ENCODE measurements around the gene NET1. TPM values are rescaled to one million over a fixed set of nuclear protein-coding genes. Genes with fewer than 3 reads are reported as not detected.

The NET1 gene
- total and polyA plus RNA-seq, 9 donors, result 31.0 to 79.2 (median 51.0) TPM

DNA sequence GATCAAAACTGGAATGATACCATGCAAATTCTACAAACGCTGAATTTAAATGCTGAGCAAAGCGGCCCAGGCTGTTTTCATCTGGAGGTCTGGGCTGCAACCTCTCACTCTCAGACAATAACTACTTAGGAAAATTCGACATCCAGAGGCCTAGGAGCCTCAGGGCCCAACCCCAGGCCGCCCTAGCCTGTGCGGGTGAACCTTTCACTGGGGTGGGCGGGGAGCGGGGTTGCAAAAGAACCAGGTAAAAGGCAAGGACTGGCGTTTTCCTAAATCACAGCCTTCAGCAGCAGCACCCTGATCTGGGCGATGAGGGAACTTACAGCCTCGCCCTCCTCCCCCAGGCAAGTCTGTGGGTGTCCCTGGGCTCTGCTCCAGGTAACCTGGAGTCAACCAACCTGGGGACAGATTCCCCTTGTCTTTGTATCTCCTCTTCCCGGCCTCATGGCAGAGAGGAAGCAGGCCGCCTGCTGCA, 53.7 kb downstream of the NET1 start:
- H3K9me3 ChIP-seq, result peaks cover 0 to 6% of the 10 kb centered on the region in 2 donors
- no peak for TF ChIP-seq POLR2A (IDR thresholded peaks at IDR 0.05)
- TF ChIP-seq, protein P1, sequence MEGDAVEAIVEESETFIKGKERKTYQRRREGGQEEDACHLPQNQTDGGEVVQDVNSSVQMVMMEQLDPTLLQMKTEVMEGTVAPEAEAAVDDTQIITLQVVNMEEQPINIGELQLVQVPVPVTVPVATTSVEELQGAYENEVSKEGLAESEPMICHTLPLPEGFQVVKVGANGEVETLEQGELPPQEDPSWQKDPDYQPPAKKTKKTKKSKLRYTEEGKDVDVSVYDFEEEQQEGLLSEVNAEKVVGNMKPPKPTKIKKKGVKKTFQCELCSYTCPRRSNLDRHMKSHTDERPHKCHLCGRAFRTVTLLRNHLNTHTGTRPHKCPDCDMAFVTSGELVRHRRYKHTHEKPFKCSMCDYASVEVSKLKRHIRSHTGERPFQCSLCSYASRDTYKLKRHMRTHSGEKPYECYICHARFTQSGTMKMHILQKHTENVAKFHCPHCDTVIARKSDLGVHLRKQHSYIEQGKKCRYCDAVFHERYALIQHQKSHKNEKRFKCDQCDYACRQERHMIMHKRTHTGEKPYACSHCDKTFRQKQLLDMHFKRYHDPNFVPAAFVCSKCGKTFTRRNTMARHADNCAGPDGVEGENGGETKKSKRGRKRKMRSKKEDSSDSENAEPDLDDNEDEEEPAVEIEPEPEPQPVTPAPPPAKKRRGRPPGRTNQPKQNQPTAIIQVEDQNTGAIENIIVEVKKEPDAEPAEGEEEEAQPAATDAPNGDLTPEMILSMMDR (IDR thresholded peaks at IDR 0.05), result no peak
- no peak for TF ChIP-seq EP300 (IDR thresholded peaks at IDR 0.05)
- no peaks in the 10 kb centered on the region for H3K27me3 ChIP-seq
- H3K27ac ChIP-seq, result no peak overlapping the region
- WGBS, 3 donors, result 74 to 80% (median 78%) methylated on average over 11 to 12 of the region's 12 CpGs
- no peaks in the 10 kb centered on the region for H3K36me3 ChIP-seq
- H3K4me3 ChIP-seq, result no peak overlapping the region
- intact Hi-C loops (cut with DNase I), result no loop called here
- H3K4me1 ChIP-seq (ENCODE audit: insufficient read depth), result peaks cover 4% of the 10 kb centered on the region
- no peak for DNase-seq

DNA sequence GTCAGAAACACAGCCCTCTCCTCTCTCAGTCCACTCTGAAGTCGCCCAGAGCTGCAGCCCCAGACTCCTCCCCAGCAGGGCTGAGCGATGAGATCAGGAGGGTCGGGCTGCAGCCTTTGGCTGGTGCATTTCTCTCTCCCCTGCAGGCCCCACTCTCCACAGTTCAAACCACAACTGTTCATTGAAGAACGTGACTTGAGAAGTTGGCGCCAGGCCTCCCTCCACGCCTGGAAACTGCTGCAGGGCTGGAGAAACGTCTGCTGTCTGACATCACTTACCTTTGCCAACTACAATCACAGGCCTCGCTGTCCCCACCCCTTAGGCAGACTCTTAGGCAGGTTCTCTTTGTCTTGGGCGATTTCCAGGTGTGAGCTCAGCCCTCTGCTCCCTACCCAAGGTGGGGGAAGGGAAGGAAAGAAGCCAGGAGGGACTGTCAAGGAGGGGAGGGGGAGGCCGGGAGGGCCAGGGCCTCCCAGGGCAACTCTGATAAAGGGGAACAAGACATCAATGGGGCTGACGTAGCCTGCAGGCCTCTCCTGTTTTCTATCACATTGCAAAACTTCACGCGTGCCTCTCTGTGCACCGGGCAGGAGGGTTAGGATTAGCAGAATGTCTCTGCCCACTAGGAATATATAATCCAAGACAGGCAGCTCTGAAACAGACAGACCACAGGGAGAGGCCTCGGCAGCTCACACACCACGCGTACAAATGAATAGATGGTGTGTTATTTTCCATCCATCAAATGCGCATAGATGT, 54.3 kb downstream of the NET1 start:
- peak in 2 of 5 donors; percentile 32 to 64 for DNase-seq
- peaks cover 4% of the 10 kb centered on the region for H3K4me1 ChIP-seq (ENCODE audit: insufficient read depth)
- H3K36me3 ChIP-seq, result no peaks in the 10 kb centered on the region
- TF ChIP-seq EP300 (IDR thresholded peaks at IDR 0.05) (no peak), POLR2A (IDR thresholded peaks at IDR 0.05) (no peak)
- TF ChIP-seq, protein P1 (IDR thresholded peaks at IDR 0.05), result no peak
- H3K27me3 ChIP-seq, result no peaks in the 10 kb centered on the region
- H3K27ac ChIP-seq, result no peak overlapping the region
- intact Hi-C loops (cut with DNase I), result no loop called here
- WGBS, 3 donors, result 41 to 63% (median 59%) methylated on average over 18 of the region's 18 CpGs
- H3K9me3 ChIP-seq, result peaks cover 0 to 6% of the 10 kb centered on the region in 2 donors
- H3K4me3 ChIP-seq, result no peak overlapping the region

DNA sequence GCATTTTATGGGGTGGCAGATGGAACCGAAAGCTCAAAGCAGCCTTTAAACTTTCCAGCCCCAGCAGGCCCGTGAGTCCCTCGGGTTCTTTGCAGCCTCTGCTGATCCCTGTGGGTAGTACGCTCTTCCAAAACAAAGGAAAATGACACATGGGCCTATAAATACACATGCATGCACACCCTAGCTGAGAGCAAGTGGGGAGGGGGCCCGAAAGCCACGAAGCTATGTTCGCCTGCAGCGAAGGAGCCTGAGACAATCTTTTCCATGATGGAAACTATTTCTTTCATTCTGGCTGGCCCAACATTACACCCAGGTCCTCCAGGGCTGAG, 54.8 kb downstream of the NET1 start:
- H3K36me3 ChIP-seq, result no peaks in the 10 kb centered on the region
- intact Hi-C loops (cut with DNase I), result no loop called here
- H3K4me1 ChIP-seq (ENCODE audit: insufficient read depth), result peaks cover 2% of the 10 kb centered on the region
- peaks cover 0 to 6% of the 10 kb centered on the region in 2 donors for H3K9me3 ChIP-seq
- WGBS, 3 donors, result 72 to 80% (median 79%) methylated on average over 8 of the region's 8 CpGs
- no peak for DNase-seq
- H3K27me3 ChIP-seq, result no peaks in the 10 kb centered on the region
- H3K4me3 ChIP-seq, result no peak overlapping the region
- no peak overlapping the region for H3K27ac ChIP-seq
- TF ChIP-seq POLR2A (IDR thresholded peaks at IDR 0.05), result no peak
- TF ChIP-seq EP300 (IDR thresholded peaks at IDR 0.05), result no peak
- TF ChIP-seq, protein P1 (IDR thresholded peaks at IDR 0.05), result no peak

GRCh38 chr10:5467634-5468255, 55.4 kb downstream of the NET1 start:
- TF ChIP-seq EP300 (IDR thresholded peaks at IDR 0.05) (no peak), POLR2A (IDR thresholded peaks at IDR 0.05) (no peak)
- TF ChIP-seq, protein P1 (IDR thresholded peaks at IDR 0.05), result no peak
- Histone ChIP-seq H3K4me1 (ENCODE audit: insufficient read depth) (no peaks in the 10 kb centered on the region), H3K9me3 (peaks cover 0 to 6% of the 10 kb centered on the region in 2 donors), H3K4me3 (no peak overlapping the region), H3K27me3 (no peaks in the 10 kb centered on the region), H3K27ac (no peak overlapping the region), H3K36me3 (no peaks in the 10 kb centered on the region)
- WGBS, 3 donors, result 86 to 97% (median 96%) methylated on average over 6 of the region's 6 CpGs
- intact Hi-C loops (cut with DNase I), result no loop called here
- no peak for DNase-seq
